T47D (cell line): Measurements from ENCODE around the gene AHNAK.
A peak's percentile ranks its signal among the peaks of the same experiment; 100 is the strongest.
"Not testable (repeated sequence)": the region's sequence is repeated elsewhere in the genome, so short reads cannot be mapped to it uniquely, and the experiment has no call there.

ENCODE experiments used
- DNase-seq, 2 experiments: peaks; one replicate each; pipeline versions ENCODE4 v3.0.0 to v3.0.0-alpha.2; 2011 to 2012; ENCODE audit warnings: low read depth in 1 of 2, low spot score in 1 of 2
- JUND ChIP-seq: IDR thresholded peaks from 2 replicates; pipeline ENCODE4 v1.6.1; 2012; ENCODE audit warnings: low read depth
- in situ Hi-C: cut with HindIII; loops from 2 replicates; pipeline ENCODE4 v1.10.0; 2016; ENCODE audit warnings: low sequenced_read_pairs, low pct_unique_long_range_greater_than_20kb

AHNAK gene

DNA sequence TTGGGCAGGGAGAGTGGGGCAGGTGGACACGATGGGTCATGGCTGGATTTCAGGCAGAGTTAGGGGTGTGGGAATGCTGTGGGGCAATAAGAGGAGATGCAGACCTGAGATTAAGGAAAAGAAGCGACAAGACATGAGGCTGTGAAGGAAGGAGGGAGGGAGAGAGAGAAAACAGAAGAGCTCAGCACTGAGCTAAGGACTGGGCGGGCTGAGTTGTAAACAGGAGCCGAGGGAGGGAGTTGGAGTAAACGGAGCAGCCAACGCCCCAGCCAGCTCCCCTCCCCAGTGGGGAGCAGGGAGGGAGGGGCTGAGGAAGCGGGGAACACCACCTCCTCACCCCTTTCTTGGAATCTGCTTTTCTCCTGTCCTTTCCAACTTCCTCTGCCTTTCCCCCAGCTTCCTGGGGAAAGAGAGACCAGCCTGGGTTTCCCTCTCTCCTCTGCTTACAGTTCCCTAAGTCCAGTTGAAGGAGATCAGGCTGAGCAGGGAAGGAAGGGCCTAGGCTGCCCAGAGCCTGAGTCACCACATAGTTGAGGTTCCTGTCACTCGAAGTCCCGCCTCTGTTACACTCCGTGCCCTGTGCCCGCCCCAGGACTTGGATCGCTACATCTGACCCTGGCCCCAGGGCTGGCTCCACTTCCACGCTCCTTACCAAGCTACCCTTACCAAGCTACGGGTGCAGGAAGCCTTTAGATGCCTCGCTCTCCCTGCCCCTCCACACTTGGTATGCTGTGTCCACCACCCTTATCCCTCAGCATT is 6.7 kb upstream of the AHNAK start:
- TF ChIP-seq JUND = no peak; the same call in 1 of the 2 replicates
- in situ Hi-C loops = no loop called here
- peak; percentile 84 to 96 for DNase-seq

DNA sequence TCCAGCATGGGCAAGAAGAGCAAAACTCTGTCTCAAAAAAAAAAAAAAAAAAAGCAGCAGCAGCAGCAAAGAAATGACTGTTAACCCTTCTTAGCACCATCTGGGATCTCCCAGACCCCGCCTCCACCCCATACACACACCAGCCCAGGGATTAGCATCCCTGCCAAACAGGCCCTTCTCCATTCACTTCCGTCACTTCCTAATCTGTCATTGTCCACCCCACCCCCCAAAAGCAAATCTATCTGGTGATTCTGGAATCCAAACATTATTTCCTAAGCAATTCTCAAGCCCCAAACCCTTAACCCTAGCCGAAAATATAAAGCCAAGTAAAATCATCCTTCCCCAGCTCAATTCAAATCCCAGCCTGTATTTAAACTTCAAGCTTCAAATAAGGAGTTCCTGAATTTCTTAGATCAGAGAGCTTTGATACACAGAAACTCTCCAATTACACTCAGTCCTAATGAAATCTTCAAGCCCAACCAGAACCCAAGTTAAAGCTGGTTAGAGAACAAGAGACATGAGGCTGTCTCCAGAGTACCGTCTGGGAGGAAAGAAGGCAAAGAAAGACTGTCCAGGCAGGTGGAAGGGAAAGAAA is 6.0 kb upstream of the AHNAK start:
- TF ChIP-seq JUND = no peak
- DNase-seq = peak in 1 of 2 experiments; percentile 81
- in situ Hi-C loops = no loop called here

DNA sequence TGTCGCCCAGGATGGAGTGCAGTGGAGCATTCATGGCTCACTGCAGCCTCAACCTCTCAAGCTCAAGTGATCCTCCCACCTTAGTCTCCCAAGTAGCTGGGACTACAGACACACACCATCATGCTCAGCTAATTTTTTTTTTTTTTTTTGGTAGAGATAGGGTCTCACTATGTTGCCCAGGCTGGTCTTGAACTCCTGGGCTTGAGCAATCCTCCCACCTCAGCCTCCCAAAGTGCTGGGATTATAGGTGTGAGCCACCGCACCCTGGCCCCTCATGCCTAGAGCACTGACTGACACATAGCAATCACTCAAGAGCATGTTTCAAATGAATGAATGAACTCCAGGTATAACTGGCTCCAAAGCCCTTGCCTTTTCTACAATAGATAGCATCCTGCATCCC is 3.9 kb upstream of the AHNAK start:
- in situ Hi-C loops, DNase-seq: not testable (repeated sequence)

GRCh38 chr11:62548545-62549335 is 2.1 kb upstream of the AHNAK start:
- DNase-seq = peak in 1 of 2 experiments; percentile 70
- no peak for TF ChIP-seq JUND
- in situ Hi-C loops = no loop called here

DNA sequence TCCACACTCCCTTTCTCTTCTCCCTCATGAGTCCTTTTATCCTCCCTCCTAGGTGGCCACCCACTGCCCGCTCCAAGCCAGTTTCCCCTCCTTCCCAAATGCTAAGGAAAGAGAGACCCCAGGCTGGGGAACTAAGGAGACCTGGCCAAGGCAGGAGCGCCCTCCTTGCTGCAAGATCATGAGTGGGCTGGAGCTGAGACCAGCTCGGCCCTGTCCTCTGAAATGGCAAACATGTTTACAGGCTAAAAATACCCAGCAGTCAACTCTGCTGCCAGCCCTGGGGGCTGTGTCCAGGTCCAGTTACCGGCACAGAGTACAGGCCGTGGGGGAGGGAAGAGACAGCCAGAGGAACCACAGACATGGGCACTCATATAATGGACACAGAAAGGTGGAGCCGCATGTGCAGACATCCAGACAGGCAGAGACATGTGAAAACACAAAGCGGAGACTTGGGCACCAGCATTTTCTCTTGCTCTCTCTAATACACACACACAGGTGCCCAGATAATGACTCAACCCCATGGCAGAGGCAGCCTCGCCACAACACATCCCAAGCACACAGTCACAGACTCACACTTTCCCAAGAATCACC is 1.2 kb upstream of the AHNAK start:
- in situ Hi-C loops = no loop called here
- DNase-seq = peak; percentile 66 to 87
- no peak for TF ChIP-seq JUND

- peak; percentile 51 to 73 for DNase-seq
- no peak; the same call in 1 of the 2 replicates for TF ChIP-seq JUND
- in situ Hi-C loops = no loop called here
Observed at GRCh38 chr11:62546929-62547625, 471 bp upstream of the AHNAK start.

DNA sequence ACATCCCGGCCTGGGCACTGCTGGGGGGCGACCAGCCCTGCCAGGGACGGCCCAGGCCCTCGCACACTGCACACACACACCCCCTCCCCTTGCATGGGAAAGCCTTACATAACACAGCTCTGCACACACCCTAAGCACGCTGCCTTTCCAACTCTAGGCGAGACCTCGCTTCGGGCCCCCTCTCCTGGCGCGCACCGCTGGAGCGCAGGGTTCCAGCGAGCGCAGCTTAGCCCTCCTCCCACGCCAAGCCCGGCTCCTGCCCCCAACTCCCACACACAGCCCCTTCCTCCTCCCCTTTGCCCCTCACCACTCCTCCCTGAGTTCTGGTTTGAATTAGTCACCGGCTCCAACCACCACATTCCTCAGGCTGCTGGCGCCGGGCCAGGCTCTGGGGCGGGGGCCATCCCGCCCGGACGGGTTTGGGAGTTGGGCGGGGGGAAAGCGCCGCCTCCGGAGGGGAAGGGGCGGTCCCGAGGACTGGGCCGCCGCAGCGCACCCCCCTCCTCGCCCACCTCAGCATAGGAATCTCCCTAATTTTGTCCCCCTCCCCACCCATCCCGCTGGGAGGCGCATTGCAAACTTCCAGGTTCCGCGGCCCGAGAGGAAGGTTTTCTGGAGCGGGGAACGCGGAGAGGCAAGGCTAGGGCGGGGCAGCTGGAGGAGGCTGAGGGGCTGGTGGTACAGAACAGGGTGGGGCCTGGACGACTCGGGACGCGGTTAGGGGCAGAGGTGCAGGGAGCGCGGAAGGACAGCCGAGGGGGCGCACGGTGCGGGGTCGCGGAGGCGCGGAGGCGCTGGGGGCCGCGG is 966 bp downstream of the AHNAK start:
- TF ChIP-seq JUND = no peak
- peak; percentile 95 to 96 for DNase-seq
- in situ Hi-C loops = no loop called here

DNA sequence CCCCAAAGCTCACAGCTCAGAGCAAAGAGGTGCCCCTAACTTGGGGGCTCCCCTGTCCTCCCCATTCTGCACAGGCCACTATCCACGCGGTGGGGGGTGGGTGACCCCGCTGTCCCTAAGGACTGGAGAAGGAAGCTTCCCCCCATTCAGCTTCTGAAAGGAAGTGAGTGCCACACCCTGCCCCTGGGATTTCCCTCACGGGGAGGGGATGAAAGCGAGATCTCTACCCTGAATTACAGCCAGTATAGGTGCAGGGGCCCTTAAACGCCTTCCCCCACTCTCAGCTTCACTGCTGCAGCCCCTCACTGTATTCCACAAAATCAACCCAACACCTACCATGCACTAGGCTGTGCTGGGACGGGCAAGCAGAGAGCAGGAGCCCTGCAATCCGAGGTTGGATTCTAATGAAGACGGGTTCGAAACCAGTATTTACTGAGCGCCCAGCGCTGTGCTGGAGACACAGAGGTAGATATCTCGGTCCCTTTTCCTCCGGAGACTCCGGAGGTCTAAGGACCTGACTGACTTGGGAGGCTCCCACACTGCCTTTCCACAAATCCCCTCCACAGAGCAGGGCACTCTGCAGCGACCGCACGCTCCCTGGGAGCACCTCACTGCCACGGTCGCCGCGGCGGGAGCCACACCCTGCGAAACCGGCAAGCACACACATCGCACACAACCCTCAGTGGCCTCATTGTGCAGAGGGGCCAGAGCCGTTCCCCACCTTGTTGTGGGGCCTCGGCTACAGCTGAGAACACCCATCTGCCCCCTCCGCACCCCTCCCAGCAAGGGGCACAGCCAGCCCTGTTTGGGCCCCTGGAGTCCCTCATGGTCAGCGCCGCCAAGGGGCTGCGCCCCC is 1.8 kb downstream of the AHNAK start:
- DNase-seq = peak; percentile 31 to 51
- no peak for TF ChIP-seq JUND
- in situ Hi-C loops = no loop called here

DNA sequence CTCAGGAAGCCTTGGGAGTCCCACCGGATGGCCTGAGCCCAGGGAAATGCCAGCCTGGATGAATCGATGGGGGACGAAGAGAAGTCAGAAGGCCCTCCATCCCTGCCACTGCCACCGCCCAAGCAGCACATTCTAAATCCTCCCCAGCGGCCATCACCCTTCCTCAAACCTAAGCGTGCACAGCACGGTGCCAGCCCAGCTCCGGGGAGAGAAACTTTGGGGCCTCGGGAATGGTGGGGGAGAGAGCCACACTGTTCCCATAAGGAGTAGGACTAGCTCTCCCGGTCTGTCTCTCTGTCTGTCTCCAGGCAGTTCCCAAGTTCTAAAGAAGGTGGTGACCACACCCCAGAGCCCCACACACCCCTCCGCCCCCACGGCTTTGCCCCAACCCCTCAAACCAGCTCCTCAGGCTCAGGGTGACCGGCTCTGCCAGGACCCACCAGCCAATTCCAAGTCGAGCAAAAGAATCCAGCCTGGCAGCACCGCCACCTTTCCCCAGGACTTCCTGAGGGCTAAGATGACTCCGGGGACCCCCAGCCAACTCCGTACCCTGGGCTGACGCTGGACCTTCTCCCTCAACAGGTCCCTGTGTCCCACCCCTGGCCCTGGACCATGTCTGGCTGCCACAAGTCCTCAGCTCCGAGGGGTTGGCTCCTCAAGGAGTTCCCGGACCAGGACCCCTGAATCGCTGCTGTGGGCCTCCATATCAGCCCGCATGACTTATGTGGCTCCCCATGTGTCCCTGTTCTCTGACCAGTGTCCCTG is 2.7 kb downstream of the AHNAK start:
- no peak for TF ChIP-seq JUND
- peak in 1 of 2 experiments; percentile 81 for DNase-seq
- in situ Hi-C loops = no loop called here

DNA sequence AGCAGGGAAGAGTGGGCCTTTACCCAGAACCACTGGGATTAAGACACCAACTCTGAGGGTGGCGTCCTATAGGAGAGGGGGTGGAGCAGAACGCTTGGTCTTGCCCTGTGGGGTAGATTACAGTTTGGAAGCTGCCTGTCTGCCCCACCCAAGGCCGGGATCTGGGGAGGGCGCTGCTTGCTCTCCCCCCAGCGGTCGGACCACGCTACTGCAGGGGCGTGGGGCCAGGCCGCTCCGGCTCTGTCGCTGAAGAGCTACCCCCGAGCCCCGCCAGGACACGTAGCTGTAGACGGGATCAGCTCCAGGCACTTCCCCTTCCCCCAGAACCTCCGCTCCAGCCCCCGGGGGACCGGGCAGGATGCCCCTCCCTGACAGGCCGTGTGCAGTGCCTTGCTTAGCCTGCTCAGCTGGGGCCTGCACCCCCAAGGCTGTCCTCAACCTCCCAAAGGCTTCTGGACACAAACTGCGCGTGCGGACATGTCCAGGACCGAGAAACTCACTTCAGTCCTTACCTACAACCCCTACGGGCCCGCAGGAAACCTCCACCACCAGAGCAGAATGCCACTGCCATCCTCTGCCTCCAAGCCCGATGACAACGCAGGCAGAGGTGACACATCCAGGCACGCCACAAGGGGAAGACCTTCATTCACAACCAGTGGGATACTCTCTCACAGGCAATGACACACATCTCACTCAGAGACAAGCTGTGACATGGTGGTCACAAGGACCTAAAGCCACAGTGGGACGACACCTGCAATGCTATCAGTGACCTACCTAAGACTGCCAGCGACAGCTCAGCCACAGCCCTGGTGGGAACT is 3.6 kb downstream of the AHNAK start:
- in situ Hi-C loops = no loop called here
- peak; percentile 64 to 86 for DNase-seq
- no peak for TF ChIP-seq JUND
